ENCODE results near the gene LYSET.
"Not testable (repeated sequence)": the region's sequence is repeated elsewhere in the genome, so short reads cannot be mapped to it uniquely, and the experiment has no call there.

The LYSET gene, protein sequence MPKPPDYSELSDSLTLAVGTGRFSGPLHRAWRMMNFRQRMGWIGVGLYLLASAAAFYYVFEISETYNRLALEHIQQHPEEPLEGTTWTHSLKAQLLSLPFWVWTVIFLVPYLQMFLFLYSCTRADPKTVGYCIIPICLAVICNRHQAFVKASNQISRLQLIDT

DNA sequence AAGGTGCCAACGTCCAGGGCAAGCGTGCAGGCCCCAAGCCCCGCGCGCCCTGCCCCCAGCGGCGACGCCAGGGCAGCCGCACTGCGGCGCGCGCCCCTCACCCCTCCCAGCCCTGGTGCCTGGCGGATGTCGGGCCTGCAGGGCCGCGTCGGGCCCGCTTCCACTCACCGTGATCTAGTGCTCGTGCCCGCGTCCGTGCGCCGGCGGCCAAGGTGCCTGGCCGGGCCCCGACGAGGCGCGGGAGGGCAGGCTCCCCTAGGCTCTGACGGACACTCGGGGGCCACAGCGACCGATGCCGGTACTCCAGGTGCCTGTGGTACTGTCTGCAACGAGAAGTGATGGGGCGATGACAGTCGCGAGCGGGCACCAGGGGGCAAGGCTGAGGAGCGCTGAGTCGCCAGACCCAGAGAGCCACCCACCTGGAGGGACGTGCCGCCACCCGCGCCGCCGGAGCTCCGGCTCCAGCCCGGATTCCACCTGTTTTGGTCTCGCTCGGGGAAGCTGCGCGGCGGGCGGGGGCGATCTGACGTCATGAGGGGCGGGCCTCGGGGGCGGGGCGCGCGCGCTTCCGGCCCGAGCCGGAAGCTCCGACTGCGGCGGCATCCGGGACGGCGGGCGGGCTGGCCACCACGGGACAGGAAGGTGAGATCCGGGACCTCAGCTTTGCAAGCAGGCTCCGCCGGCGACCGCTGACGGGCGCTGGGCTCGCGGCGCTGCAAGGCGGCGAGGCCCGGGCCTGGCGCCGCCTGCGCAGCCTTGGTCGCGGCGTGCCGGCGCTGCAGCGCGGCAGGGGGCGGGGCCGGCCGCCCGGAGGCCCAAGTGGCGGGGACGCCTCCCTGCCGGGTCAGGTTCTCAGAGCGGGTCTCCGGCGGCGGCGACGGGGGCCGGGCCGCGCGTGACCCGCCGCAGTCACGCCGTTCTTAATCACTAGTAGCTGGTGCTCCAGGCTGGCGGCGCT lies at the start of gene LYSET, which contains the start of gene MOAP1:
Gene LYSET (plus strand): TSS at position 927 of the 958 bp plus-strand sequence. CDS start 89 bp downstream, outside the sequence.
Gene MOAP1 (minus strand): TSS at position 507 of the 958 bp plus-strand sequence. CDS start 655 bp downstream, outside the sequence.
- H3K27ac ChIP-seq: peak within 1 kb of the TSS; percentile 86 to 96 (median 93)
- H3K9me3 ChIP-seq (replicated peaks in 1 of 11): no peaks in the 10 kb centered on the region
- H3K27me3 ChIP-seq: no peaks in the 10 kb centered on the region
- peaks cover 40 to 54% (median 44%) of the 10 kb centered on the region in 10 experiments for H3K4me1 ChIP-seq
- TF ChIP-seq Cebpa-rat (IDR thresholded peaks at IDR 0.05): no peak
- peaks cover 12 to 29% (median 17%) of the 10 kb centered on the region in 11 experiments; a peak in 17 of 22 replicates for H4K20me1 ChIP-seq
- H3K36me3 ChIP-seq: peaks cover 28 to 53% (median 42%) of the 10 kb centered on the region in 11 experiments; a peak in 20 of 22 replicates
- H3K9ac ChIP-seq: peak within 1 kb of the TSS; percentile 88 to 96 (median 93)
- peak within 1 kb of the TSS; percentile 77 to 99 (median 90) for H3K4me3 ChIP-seq
- peak within 1 kb of the TSS; percentile 89 to 99 (median 97) for H3K4me2 ChIP-seq

GRCh38 chr14:93135399-93135798 lies 49.7 kb upstream of the LYSET start:
- no peak for TF ChIP-seq Cebpa-rat (IDR thresholded peaks at IDR 0.05)
- Histone ChIP-seq H3K4me2 (peak overlapping the region in 2 of 11 experiments; percentile 59 to 67; a peak in 3 of 22 replicates), H3K27ac (peak overlapping the region in 2 of 11 experiments; percentile 70 to 79; a peak in 2 of 22 replicates), H3K27me3 (no peaks in the 10 kb centered on the region), H3K36me3 (no peaks in the 10 kb centered on the region), H3K9me3 (replicated peaks in 1 of 11) (no peaks in the 10 kb centered on the region), H4K20me1 (no peaks in the 10 kb centered on the region), H3K9ac (no peak overlapping the region), H3K4me1 (peaks cover 0 to 74% (median 18%) of the 10 kb centered on the region in 10 experiments; a peak in 13 of 20 replicates), H3K4me3 (no peak overlapping the region)

- Histone ChIP-seq H3K4me1 (peaks cover 0 to 71% (median 18%) of the 10 kb centered on the region in 10 experiments; a peak in 13 of 20 replicates), H3K36me3 (no peaks in the 10 kb centered on the region), H3K4me2 (peak overlapping the region in 2 of 11 experiments; percentile 59 to 67; a peak in 2 of 22 replicates), H3K27ac (peak overlapping the region in 1 of 11 experiments; percentile 79; a peak in 3 of 22 replicates), H3K9me3 (replicated peaks in 1 of 11) (no peaks in the 10 kb centered on the region), H3K9ac (no peak overlapping the region; a peak in 1 of 22 replicates), H3K4me3 (no peak overlapping the region), H3K27me3 (no peaks in the 10 kb centered on the region), H4K20me1 (no peaks in the 10 kb centered on the region)
- no peak for TF ChIP-seq Cebpa-rat (IDR thresholded peaks at IDR 0.05)
Observed at GRCh38 chr14:93136009-93136408, 49.1 kb upstream of the LYSET start.

GRCh38 chr14:93136508-93136907 lies 48.6 kb upstream of the LYSET start:
- H3K4me3 ChIP-seq; H3K36me3 ChIP-seq; H3K27me3 ChIP-seq; H3K9ac ChIP-seq; H3K9me3 ChIP-seq (replicated peaks in 1 of 11); H4K20me1 ChIP-seq: not testable (repeated sequence)
- H3K27ac ChIP-seq: peak overlapping the region in 3 of 11 experiments; percentile 0 to 79 (median 14); a peak in 3 of 22 replicates
- peaks cover 0 to 71% (median 21%) of the 10 kb centered on the region in 10 experiments; a peak in 13 of 20 replicates for H3K4me1 ChIP-seq
- H3K4me2 ChIP-seq: peak overlapping the region in 1 of 11 experiments; percentile 59; a peak in 1 of 22 replicates

DNA sequence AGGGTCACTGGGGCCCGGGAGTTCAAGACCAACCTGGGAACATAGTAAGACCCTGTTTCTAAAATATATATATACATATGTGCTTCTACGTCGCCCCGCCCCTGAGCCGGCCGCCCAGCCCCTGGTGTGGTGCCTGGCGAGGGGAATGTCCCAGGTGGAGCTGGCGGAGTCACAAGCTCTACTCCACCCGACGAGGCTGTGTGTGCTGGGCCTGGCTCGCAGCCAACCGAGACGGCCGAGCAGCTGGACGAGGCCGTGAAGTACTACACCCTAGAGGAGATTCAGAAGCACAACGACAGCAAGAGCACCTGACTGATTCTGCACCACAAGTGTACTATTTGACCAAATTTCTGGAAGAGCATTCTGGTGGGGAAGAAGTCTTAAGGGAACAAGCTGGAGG lies 47.3 kb upstream of the LYSET start:
- TF ChIP-seq Cebpa-rat (IDR thresholded peaks at IDR 0.05): no peak
- Histone ChIP-seq H3K4me2 (no peak overlapping the region), H3K4me3 (no peak overlapping the region), H4K20me1 (no peaks in the 10 kb centered on the region), H3K9ac (0 out of 22 replicates have a peak overlapping the region, but pooled peaks of 1 of the 11 experiments have one; percentile 17), H3K36me3 (no peaks in the 10 kb centered on the region), H3K4me1 (peaks cover 0 to 58% (median 18%) of the 10 kb centered on the region in 10 experiments; a peak in 13 of 20 replicates), H3K27ac (no peak overlapping the region), H3K27me3 (no peaks in the 10 kb centered on the region), H3K9me3 (replicated peaks in 1 of 11) (no peaks in the 10 kb centered on the region)

DNA sequence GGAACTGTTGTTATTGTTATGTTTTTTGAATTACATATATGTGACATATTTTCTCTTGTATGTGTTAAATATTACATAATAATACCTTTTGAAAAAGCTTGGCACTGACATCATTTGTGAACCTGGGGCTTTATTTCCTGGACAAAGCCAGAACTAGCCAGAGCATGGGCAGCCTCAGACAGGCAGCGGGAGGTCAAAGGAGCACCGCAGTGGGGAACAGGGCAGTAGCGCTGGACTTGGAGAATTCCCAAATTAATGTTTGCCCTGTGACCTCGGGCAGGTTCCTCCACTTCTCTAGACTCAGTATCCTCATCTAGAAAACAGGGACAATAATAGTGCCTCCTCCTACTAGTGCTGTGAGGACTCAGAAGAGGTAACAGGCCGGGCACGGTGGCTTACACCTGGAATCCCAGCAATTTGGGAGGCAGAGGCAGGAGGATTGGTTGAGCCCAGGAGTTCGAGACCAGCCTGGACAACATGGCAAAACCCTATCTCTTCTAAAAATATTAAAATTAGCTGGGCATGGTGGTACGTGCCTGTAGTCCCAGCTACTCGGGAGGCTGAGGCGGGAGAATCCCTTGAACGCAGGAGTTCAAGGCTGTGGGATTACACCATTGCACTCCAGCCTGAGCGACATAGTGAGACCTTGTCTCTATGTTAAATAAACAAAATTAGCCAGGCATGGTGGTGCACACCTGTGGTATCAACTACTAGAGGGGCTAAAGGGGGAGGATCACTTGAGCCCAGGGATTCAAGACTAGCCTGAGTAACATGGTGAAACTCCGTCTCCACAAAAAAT lies 42.1 kb upstream of the LYSET start:
- Histone ChIP-seq H4K20me1 (no peaks in the 10 kb centered on the region), H3K4me1 (peaks cover 0 to 15% (median 3%) of the 10 kb centered on the region in 10 experiments; a peak in 8 of 20 replicates), H3K27me3 (no peaks in the 10 kb centered on the region), H3K9me3 (replicated peaks in 1 of 11) (no peaks in the 10 kb centered on the region), H3K9ac (no peak overlapping the region), H3K4me2 (no peak overlapping the region), H3K36me3 (no peaks in the 10 kb centered on the region), H3K27ac (no peak overlapping the region), H3K4me3 (no peak overlapping the region)
- no peak for TF ChIP-seq Cebpa-rat (IDR thresholded peaks at IDR 0.05)

GRCh38 chr14:93146119-93146518 lies 39.0 kb upstream of the LYSET start:
- Histone ChIP-seq H4K20me1 (no peaks in the 10 kb centered on the region), H3K9ac (no peak overlapping the region), H3K36me3 (no peaks in the 10 kb centered on the region), H3K27ac (no peak overlapping the region), H3K4me2 (no peak overlapping the region), H3K4me1 (peaks cover 0 to 15% (median 9%) of the 10 kb centered on the region in 10 experiments; a peak in 11 of 20 replicates), H3K4me3 (no peak overlapping the region), H3K9me3 (replicated peaks in 1 of 11) (no peaks in the 10 kb centered on the region), H3K27me3 (no peaks in the 10 kb centered on the region)
- TF ChIP-seq Cebpa-rat (IDR thresholded peaks at IDR 0.05): no peak

- no peaks in the 10 kb centered on the region for H4K20me1 ChIP-seq
- TF ChIP-seq Cebpa-rat (IDR thresholded peaks at IDR 0.05): no peak
- peaks cover 0 to 18% (median 11%) of the 10 kb centered on the region in 10 experiments; a peak in 10 of 20 replicates for H3K4me1 ChIP-seq
- no peaks in the 10 kb centered on the region for H3K27me3 ChIP-seq
- no peak overlapping the region for H3K27ac ChIP-seq
- H3K9ac ChIP-seq: no peak overlapping the region
- H3K4me3 ChIP-seq: no peak overlapping the region
- H3K4me2 ChIP-seq: no peak overlapping the region
- H3K36me3 ChIP-seq: no peaks in the 10 kb centered on the region
- H3K9me3 ChIP-seq (replicated peaks in 1 of 11): no peaks in the 10 kb centered on the region
Observed at GRCh38 chr14:93148979-93149378, 36.1 kb upstream of the LYSET start.
